Mesendoderm (in vitro differentiated cells): ENCODE data around the gene GIMAP2.
"Not testable (repeated sequence)": the region's sequence is repeated elsewhere in the genome, so short reads cannot be mapped to it uniquely, and the experiment has no call there.

Experiments
- DNase-seq: peaks from one replicate; pipeline ENCODE4 v3.0.0; 2013
- H2AK5ac ChIP-seq: 2 replicates; pipeline ENCODE4 v1.6.1; 2013; ENCODE audit warnings: low read length, inconsistent platforms
- H2BK120ac ChIP-seq: 2 replicates; pipeline ENCODE4 v1.6.1; 2013; ENCODE audit warnings: low read depth, mild to moderate bottlenecking, low read length, moderate library complexity, mixed read lengths
- H2BK15ac ChIP-seq: replicated peaks from 2 replicates; pipeline ENCODE4 v1.6.1; 2013; ENCODE audit warnings: low read depth, mild to moderate bottlenecking, moderate library complexity
- H2BK5ac ChIP-seq: 2 replicates; pipeline ENCODE4 v1.6.1; 2013; ENCODE audit warnings: low read length, inconsistent platforms
- H3K18ac ChIP-seq: 2 replicates; pipeline ENCODE4 v1.6.1; 2013; ENCODE audit warnings: mild to moderate bottlenecking, low read length, mixed read lengths
- H3K23ac ChIP-seq: one replicate; pipeline ENCODE4 v1.6.1; 2013; ENCODE audit warnings: low read length
- H3K27ac ChIP-seq: 2 replicates; pipeline ENCODE4 v1.5.1; 2013; ENCODE audit warnings: low read depth, mild to moderate bottlenecking, inconsistent platforms, low read length, moderate library complexity
- H3K27me3 ChIP-seq: 2 replicates; pipeline ENCODE4 v1.6.1; 2013; ENCODE audit warnings: low read length, control low read depth, mild to moderate bottlenecking, inconsistent platforms; ENCODE audit not compliant: insufficient read depth, poor library complexity
- H3K36me3 ChIP-seq: 2 replicates; pipeline ENCODE4 v1.6.1; 2013; ENCODE audit warnings: low read length, inconsistent platforms; ENCODE audit not compliant: control insufficient read depth, insufficient read depth
- H3K4ac ChIP-seq: one replicate; pipeline ENCODE4 v1.6.1; 2013; ENCODE audit warnings: low read depth, mild to moderate bottlenecking, low read length, moderate library complexity
- H3K4me1 ChIP-seq: 2 replicates; pipeline ENCODE4 v1.6.1; 2013; ENCODE audit warnings: low read depth, low read length, inconsistent platforms; ENCODE audit not compliant: control insufficient read depth
- H3K4me2 ChIP-seq: 2 replicates; pipeline ENCODE4 v1.6.1; 2013; ENCODE audit warnings: low read length
- H3K4me3 ChIP-seq: 2 replicates; pipeline ENCODE4 v1.5.1; 2013; ENCODE audit warnings: mild to moderate bottlenecking, low read length
- H3K56ac ChIP-seq: one replicate; pipeline ENCODE4 v1.6.1; 2013; ENCODE audit warnings: low read length
- H3K79me1 ChIP-seq: 2 replicates; pipeline ENCODE4 v1.6.1; 2013; ENCODE audit warnings: low read length, inconsistent platforms
- H3K79me2 ChIP-seq: 2 replicates; pipeline ENCODE4 v1.6.1; 2013; ENCODE audit warnings: mild to moderate bottlenecking, low read length; ENCODE audit not compliant: control insufficient read depth, insufficient read depth
- H3K9ac ChIP-seq: 2 replicates; pipeline ENCODE4 v1.6.1; 2013; ENCODE audit warnings: low read length, inconsistent platforms
- H4K5ac ChIP-seq: one replicate; pipeline ENCODE4 v1.6.1; 2013; ENCODE audit warnings: low read length
- H4K8ac ChIP-seq: one replicate; pipeline ENCODE4 v1.6.1; 2013; ENCODE audit warnings: low read depth, mild to moderate bottlenecking, control low read depth, low read length, moderate library complexity
- WGBS: extraction: QIAGEN DNeasy Blood & Tissue Kit; methylation state at CpG from one replicate; pipeline ENCODE4 v1.1.7; 2013; ENCODE audit warnings: low lambda C conversion rate, missing lambda C conversion rate; ENCODE audit not compliant: insufficient coverage; ENCODE audit errors: extremely low coverage; 5-methylcytosine and 5-hydroxymethylcytosine counted together

GIMAP2 gene

DNA sequence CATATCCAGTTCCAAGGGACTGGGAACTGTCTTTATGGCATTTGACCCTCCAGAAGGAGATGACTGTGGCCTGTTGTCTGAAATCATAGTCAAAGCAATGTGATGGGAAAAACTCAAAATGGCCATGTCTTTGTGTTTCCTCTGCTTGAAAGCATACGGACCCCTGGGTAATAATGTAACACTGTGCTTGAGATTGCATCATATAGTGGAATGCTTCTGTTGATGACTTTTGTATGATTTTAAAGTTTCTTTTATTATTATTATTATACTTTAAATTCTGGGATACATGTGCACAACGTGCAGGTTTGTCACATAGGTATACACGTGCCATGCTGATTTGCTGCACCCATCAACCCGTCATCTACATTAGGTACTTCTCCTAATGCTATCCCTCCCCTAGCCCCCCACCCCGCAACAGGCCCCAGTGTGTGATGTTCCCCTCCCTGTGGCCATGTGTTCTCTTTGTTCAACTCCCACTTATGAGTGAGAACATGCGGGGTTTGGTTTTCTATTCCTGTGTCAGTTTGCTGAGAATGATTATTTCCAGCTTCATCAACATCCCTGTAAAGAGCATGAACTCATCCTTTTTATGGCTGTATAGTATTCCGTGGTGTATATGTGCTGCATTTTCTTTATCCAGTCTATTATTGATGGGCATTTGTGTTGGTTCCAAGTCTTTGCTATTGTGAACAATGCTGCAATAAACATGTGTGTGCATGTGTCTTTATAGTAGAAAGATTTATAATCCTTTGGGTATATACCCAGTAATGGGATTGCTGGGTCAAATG is 13.5 kb upstream of the GIMAP2 start:
- not testable (repeated sequence) for H3K27me3 ChIP-seq, H2BK120ac ChIP-seq, H4K8ac ChIP-seq, H3K18ac ChIP-seq, H2BK15ac ChIP-seq, H3K36me3 ChIP-seq, H3K56ac ChIP-seq, H2AK5ac ChIP-seq, H3K79me2 ChIP-seq, H3K4ac ChIP-seq, H4K5ac ChIP-seq, H3K4me3 ChIP-seq, H3K79me1 ChIP-seq, H3K9ac ChIP-seq, H3K27ac ChIP-seq, DNase-seq, H3K23ac ChIP-seq, H2BK5ac ChIP-seq, H3K4me2 ChIP-seq, H3K4me1 ChIP-seq
- no CpG with 5 or more reads among the region's 7 CpGs for WGBS

- WGBS: no CpG with 5 or more reads among the region's 2 CpGs
- no peaks in the 10 kb centered on the region for H3K79me1 ChIP-seq
Measured at GRCh38 chr7:150675714-150676113, 9.8 kb upstream of the GIMAP2 start.

DNA sequence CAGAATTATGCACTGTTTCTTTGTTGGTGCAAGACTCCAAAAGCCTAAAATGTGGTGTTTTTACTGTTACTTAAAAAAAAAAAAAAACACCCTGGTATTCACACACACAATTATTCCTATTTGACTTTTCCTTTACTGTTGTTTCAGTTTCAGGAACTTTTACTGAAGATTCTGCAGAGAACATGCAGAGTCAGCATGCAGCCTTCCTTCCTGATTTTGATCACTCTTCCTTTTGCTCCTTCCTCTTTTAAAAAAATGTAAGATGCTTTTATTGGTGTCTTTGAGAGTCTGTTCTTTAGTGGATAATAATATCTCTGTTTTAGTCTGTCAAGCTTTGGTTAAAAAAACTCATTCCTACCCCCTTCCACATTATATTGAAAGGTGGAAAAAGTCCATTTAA is 9.2 kb upstream of the GIMAP2 start:
- H2BK15ac ChIP-seq, H4K5ac ChIP-seq, H3K4me1 ChIP-seq, H3K9ac ChIP-seq, H3K56ac ChIP-seq, H3K4ac ChIP-seq, H3K27me3 ChIP-seq, H3K79me1 ChIP-seq, DNase-seq, H2AK5ac ChIP-seq, H3K27ac ChIP-seq, H2BK5ac ChIP-seq, H3K79me2 ChIP-seq, H4K8ac ChIP-seq, H3K4me3 ChIP-seq, H2BK120ac ChIP-seq, H3K36me3 ChIP-seq, H3K4me2 ChIP-seq, H3K18ac ChIP-seq, H3K23ac ChIP-seq: not testable (repeated sequence)

More at GRCh38 chr7:150675714-150676113, 9.8 kb upstream of the GIMAP2 start:
- Histone ChIP-seq H3K4ac (no peak overlapping the region), H3K56ac (no peak overlapping the region), H2BK120ac (no peak overlapping the region), H3K27me3 (no peaks in the 10 kb centered on the region), H3K9ac (no peak overlapping the region), H3K4me2 (no peak overlapping the region), H3K36me3 (no peaks in the 10 kb centered on the region), H2AK5ac (no peak overlapping the region), H3K18ac (no peak overlapping the region), H3K27ac (no peak overlapping the region), H2BK15ac (no peak overlapping the region), H4K5ac (no peak overlapping the region), H3K23ac (no peak overlapping the region), H3K4me1 (no peaks in the 10 kb centered on the region), H4K8ac (no peak overlapping the region), H3K79me2 (no peaks in the 10 kb centered on the region), H2BK5ac (no peak overlapping the region), H3K4me3 (no peak overlapping the region)
- no peak for DNase-seq

GRCh38 chr7:150676854-150677253 is 8.7 kb upstream of the GIMAP2 start:
- not testable (repeated sequence) for H4K8ac ChIP-seq, H3K36me3 ChIP-seq, H3K4me2 ChIP-seq, DNase-seq, H2BK120ac ChIP-seq, H3K79me1 ChIP-seq, H2BK5ac ChIP-seq, H2AK5ac ChIP-seq, H3K4me1 ChIP-seq, H3K9ac ChIP-seq, H3K23ac ChIP-seq, H3K27me3 ChIP-seq, H4K5ac ChIP-seq, H3K56ac ChIP-seq, H3K27ac ChIP-seq, H2BK15ac ChIP-seq, H3K18ac ChIP-seq, H3K4ac ChIP-seq, H3K79me2 ChIP-seq, H3K4me3 ChIP-seq
- no CpG with 5 or more reads among the region's 3 CpGs for WGBS

- not testable (repeated sequence) for H3K23ac ChIP-seq, H3K79me2 ChIP-seq, H2AK5ac ChIP-seq, H3K4me1 ChIP-seq, H3K4me3 ChIP-seq, H2BK120ac ChIP-seq, H3K4me2 ChIP-seq, H4K5ac ChIP-seq, DNase-seq, H2BK5ac ChIP-seq, H3K9ac ChIP-seq, H3K18ac ChIP-seq, H3K27ac ChIP-seq, H3K36me3 ChIP-seq, H2BK15ac ChIP-seq, H3K79me1 ChIP-seq, H3K4ac ChIP-seq, H3K56ac ChIP-seq, H4K8ac ChIP-seq, H3K27me3 ChIP-seq
- WGBS: no CpG with 5 or more reads among the region's 11 CpGs
Measured at GRCh38 chr7:150678601-150679000, 6.9 kb upstream of the GIMAP2 start.

GRCh38 chr7:150680364-150680763 is 5.1 kb upstream of the GIMAP2 start:
- not testable (repeated sequence) for H2BK15ac ChIP-seq, H3K27ac ChIP-seq, H3K56ac ChIP-seq, H2BK120ac ChIP-seq, H4K5ac ChIP-seq, DNase-seq, H4K8ac ChIP-seq, H3K4ac ChIP-seq, H2AK5ac ChIP-seq, H3K18ac ChIP-seq, H3K27me3 ChIP-seq, H3K4me1 ChIP-seq, H3K79me1 ChIP-seq, H2BK5ac ChIP-seq, H3K79me2 ChIP-seq, H3K4me3 ChIP-seq, H3K9ac ChIP-seq, H3K4me2 ChIP-seq, H3K23ac ChIP-seq, H3K36me3 ChIP-seq
- no CpG with 5 or more reads among the region's 2 CpGs for WGBS
